B cell (primary cell): Measurements from ENCODE around the gene CAMTA1. TPM values are rescaled to one million over a fixed set of nuclear protein-coding genes. Genes with fewer than 3 reads are reported as not detected.

Experiments used
- ATAC-seq: fragments of 200-7000 bp; cut with Tn5 transposase; one replicate; pipeline ENCODE4 v1.10.0; 2021; ENCODE audit warnings: low read depth, mild to moderate bottlenecking, moderate number of reproducible peaks, moderate library complexity
- CTCF ChIA-PET: fragments of 350-600 bp; sonication (Branson Sonifier 250); formaldehyde crosslinking; loops from one replicate; lab custom pipeline; 2021; ENCODE audit warnings: antibody characterized with exemption, inconsistent platforms; lab: Charles Lee
- POLR2A ChIA-PET: fragments of 350-600 bp; sonication (Branson Sonifier 250); formaldehyde crosslinking; loops from one replicate; lab custom pipeline; 2021; ENCODE audit warnings: antibody characterized with exemption; lab: Charles Lee
- DNase-seq: peaks from one replicate; pipeline ENCODE4 v3.0.0; 2013
- H2AFZ ChIP-seq: 2 replicates; pipeline ENCODE4 v1.6.1; 2012; ENCODE audit warnings: mild to moderate bottlenecking, low read depth, low read length; ENCODE audit not compliant: insufficient read depth, poor library complexity, severe bottlenecking
- H3K27ac ChIP-seq, 2 donors: 1 replicate in 1 of 2; 2 replicates in 1 of 2; pipeline ENCODE4 v1.5.1; 2012 to 2013; ENCODE audit warnings: low read length in 2 of 2, mild to moderate bottlenecking in 2 of 2, moderate library complexity in 1 of 2
- H3K27me3 ChIP-seq, 4 experiments: fragments of 200-600 bp in 1 of 4; sonication (generic) in 1 of 4; replicated peaks in 1 of 4; 1 replicate in 2 of 4; 2 replicates in 2 of 4; pipeline versions ENCODE4 v1.6.1 to v1.7.0; 2013 to 2016; ENCODE audit warnings: low read length in 3 of 4, mild to moderate bottlenecking in 2 of 4, mixed read lengths in 1 of 4, moderate library complexity in 1 of 4; ENCODE audit not compliant: insufficient read depth in 4 of 4, control insufficient read depth in 3 of 4; ENCODE audit errors: control extremely low read depth in 1 of 4
- H3K36me3 ChIP-seq, 2 experiments: replicated peaks in 1 of 2; 1 replicate in 1 of 2; 2 replicates in 1 of 2; pipeline versions ENCODE4 v1.6.1 to v1.7.1; 2013; ENCODE audit warnings: low read length in 1 of 2; ENCODE audit not compliant: insufficient read depth in 2 of 2, control insufficient read depth in 1 of 2; ENCODE audit errors: control extremely low read depth in 1 of 2, extremely low read depth in 1 of 2
- H3K4me1 ChIP-seq, 2 donors: fragments of 200-600 bp in 1 of 2; sonication (generic) in 1 of 2; 1 replicate in 1 of 2; 2 replicates in 1 of 2; pipeline versions ENCODE4 v1.5.1 to v1.6.1; 2013 to 2017; ENCODE audit warnings: low read length in 2 of 2; ENCODE audit not compliant: control insufficient read depth in 2 of 2, insufficient read depth in 2 of 2
- H3K4me2 ChIP-seq: replicated peaks from 2 replicates; pipeline ENCODE3; 2012; ENCODE audit warnings: mild to moderate bottlenecking, low read depth, low read length; ENCODE audit not compliant: poor library complexity, severe bottlenecking
- H3K4me3 ChIP-seq, 5 experiments: fragments of 200-600 bp in 1 of 5; sonication (generic) in 1 of 5; 1 replicate in 3 of 5; 2 replicates in 2 of 5; pipeline versions ENCODE4 v1.5.1 to v1.7.0; 2011 to 2016; ENCODE audit warnings: low read length in 4 of 5, mild to moderate bottlenecking in 4 of 5, low read depth in 2 of 5, control low read depth in 1 of 5, moderate library complexity in 1 of 5; ENCODE audit not compliant: insufficient read depth in 1 of 5; ENCODE audit errors: control extremely low read depth in 1 of 5, extremely low read depth in 1 of 5
- H3K79me2 ChIP-seq: fragments of 200-600 bp; sonication (generic); one replicate; pipeline ENCODE4 v1.6.0; 2016; ENCODE audit warnings: low read length; ENCODE audit not compliant: control insufficient read depth, insufficient read depth
- H3K9ac ChIP-seq: fragments of 200-600 bp; sonication (generic); 2 replicates; pipeline ENCODE4 v1.6.1; 2017; ENCODE audit warnings: mild to moderate bottlenecking, low read length, moderate library complexity
- H3K9me3 ChIP-seq, 3 donors: one replicate each; pipeline versions ENCODE4 v1.6.1 to v1.7.1; 2013; ENCODE audit warnings: low read length in 2 of 3; ENCODE audit not compliant: control insufficient read depth in 2 of 3, insufficient read depth in 1 of 3; ENCODE audit errors: control extremely low read depth in 1 of 3
- H4K20me1 ChIP-seq: 2 replicates; pipeline ENCODE4 v1.6.0; 2012; ENCODE audit warnings: mild to moderate bottlenecking, low read length; ENCODE audit not compliant: insufficient read depth, control insufficient read depth, poor library complexity, severe bottlenecking
- H3K27ac Mint-ChIP-seq: one replicate; pipeline ENCODE4 v1.8.0; 2021; ENCODE audit warnings: mixed read lengths
- H3K27me3 Mint-ChIP-seq: one replicate; pipeline ENCODE4 v1.8.0; 2021; ENCODE audit warnings: mixed read lengths
- H3K4me1 Mint-ChIP-seq: one replicate; pipeline ENCODE4 v1.8.0; 2021; ENCODE audit warnings: mixed read lengths
- H3K4me3 Mint-ChIP-seq: one replicate; pipeline ENCODE4 v1.8.0; 2021; ENCODE audit warnings: mixed read lengths
- H3K9me3 Mint-ChIP-seq: one replicate; pipeline ENCODE4 v1.8.0; 2022; ENCODE audit warnings: mixed read lengths; ENCODE audit not compliant: insufficient read depth
- CTCF ChIP-seq: fragments of 200-600 bp; IDR thresholded peaks from one replicate; pipeline ENCODE4 v1.8.0; 2022; ENCODE audit warnings: antibody characterized with exemption, mild to moderate bottlenecking
- EZH2 ChIP-seq: IDR thresholded peaks from 2 replicates; pipeline ENCODE4 v1.6.1; 2012; ENCODE audit warnings: borderline replicate concordance, low read depth, mild to moderate bottlenecking, moderate library complexity, low read length; ENCODE audit not compliant: insufficient read depth, poor library complexity, severe bottlenecking
- WGBS: methylation state at CpG from one replicate; pipeline ENCODE4 v1.1.5; 2013; ENCODE audit warnings: missing lambda C conversion rate; ENCODE audit not compliant: insufficient coverage; 5-methylcytosine and 5-hydroxymethylcytosine counted together
- intact Hi-C: fragments of 100-400 bp; cut with micrococcal nuclease; formaldehyde crosslinking; loops from one replicate; pipeline ENCODE4 v1.10.0; 2022
- polyA plus RNA-seq: library from polyadenylated mRNA; depleted of rRNA; stranded (reverse); fragments of >200 nt; gene quantifications from 2 replicates; pipeline ENCODE4 v1.2.3, GENCODE V29; 2012
- total RNA-seq, 2 donors: library from RNA; stranded (reverse); fragments of 120-200 nt in 1 of 2; gene quantifications; 1 replicate in 1 of 2; 2 replicates in 1 of 2; pipeline versions ENCODE4 v1.2.3 to v1.2.4, GENCODE V29; 2013 to 2022

CAMTA1 gene
- total and polyA plus RNA-seq, 2 donors (not counting 1 experiment from before 2014, with no cell fraction given) = 42.2 to 45.7 TPM

GRCh38 chr1:7174980-7175906 lies 390.0 kb downstream of the CAMTA1 start:
- no peak for TF ChIP-seq EZH2
- no peak for TF ChIP-seq CTCF
- no peak overlapping the region for H3K4me3 Mint-ChIP-seq
- Histone ChIP-seq H4K20me1 (no peaks in the 10 kb centered on the region), H3K4me3 (no peak overlapping the region), H3K9ac (no peak overlapping the region), H3K27ac (no peak overlapping the region), H3K79me2 (no peaks in the 10 kb centered on the region), H3K9me3 (peaks cover 0 to 21% (median 0%) of the 10 kb centered on the region in 3 donors), H2AFZ (no peak overlapping the region), H3K36me3 (no peaks in the 10 kb centered on the region), H3K27me3 (peaks cover 0 to 10% (median 0%) of the 10 kb centered on the region in 4 experiments), H3K4me1 (no peaks in the 10 kb centered on the region), H3K4me2 (no peak overlapping the region)
- H3K27me3 Mint-ChIP-seq = peaks cover 29% of the 10 kb centered on the region
- ATAC-seq (no peak), DNase-seq (no peak)
- WGBS = 90% methylated on average over 9 of the region's 15 CpGs
- peaks cover 4% of the 10 kb centered on the region for H3K9me3 Mint-ChIP-seq
- ChIA-PET POLR2A (no interaction called here), CTCF (no interaction called here)
- no peaks in the 10 kb centered on the region for H3K4me1 Mint-ChIP-seq
- H3K27ac Mint-ChIP-seq = no peak overlapping the region
- intact Hi-C loops = no loop called here

- intact Hi-C loops = no loop called here
- no peak overlapping the region for H3K27ac Mint-ChIP-seq
- POLR2A ChIA-PET = no interaction called here
- Histone ChIP-seq H2AFZ (no peak overlapping the region), H3K27me3 (peaks cover 0 to 10% (median 0%) of the 10 kb centered on the region in 4 experiments), H3K36me3 (no peaks in the 10 kb centered on the region), H3K9me3 (peaks cover 0 to 26% (median 4%) of the 10 kb centered on the region in 3 donors), H3K4me3 (no peak overlapping the region), H3K4me2 (no peak overlapping the region), H3K9ac (no peak overlapping the region), H3K79me2 (no peaks in the 10 kb centered on the region), H3K4me1 (no peaks in the 10 kb centered on the region), H4K20me1 (no peaks in the 10 kb centered on the region), H3K27ac (no peak overlapping the region)
- peaks cover 6% of the 10 kb centered on the region for H3K9me3 Mint-ChIP-seq
- no peak overlapping the region for H3K4me3 Mint-ChIP-seq
- H3K27me3 Mint-ChIP-seq = peaks cover 17% of the 10 kb centered on the region
- no peaks in the 10 kb centered on the region for H3K4me1 Mint-ChIP-seq
- WGBS = 87% methylated on average over 3 of the region's 3 CpGs
- DNase-seq (no peak), ATAC-seq (no peak)
- CTCF ChIA-PET = no interaction called here
- TF ChIP-seq EZH2 = no peak
- no peak for TF ChIP-seq CTCF
Measured at GRCh38 chr1:7177021-7177420, 391.8 kb downstream of the CAMTA1 start.
